SK-N-SH (cell line): Measurements from ENCODE around the gene SGO2. TPM values are rescaled to one million over a fixed set of nuclear protein-coding genes. Genes with fewer than 3 reads are reported as not detected.

Source experiments
- CTCF ChIA-PET: fragments of 300-600, 350-600 bp; formaldehyde crosslinking; extraction: SDS; loops from one replicate; lab custom pipeline; 2021; lab: Yijun Ruan, JAX
- POLR2A ChIA-PET: fragments of 350-600 bp; sonication (Branson Sonifier 250); formaldehyde crosslinking; extraction: SDS; loops from one replicate; lab custom pipeline; 2020; ENCODE audit warnings: antibody characterized with exemption, inconsistent platforms; lab: Yijun Ruan, JAX
- DNase-seq: peaks from one replicate; pipeline ENCODE4 v3.0.0; 2012
- H2AFZ ChIP-seq: fragments of 200-600 bp; sonication (generic); 2 replicates; pipeline ENCODE4 v1.8.1; 2016; ENCODE audit warnings: antibody characterized with exemption, mild to moderate bottlenecking, low read depth
- H3F3A ChIP-seq: fragments of 200-600 bp; sonication (generic); replicated peaks from 2 replicates; pipeline ENCODE3; 2016; ENCODE audit warnings: antibody characterized with exemption, mild to moderate bottlenecking; ENCODE audit not compliant: insufficient read depth
- H3K27ac ChIP-seq, 2 experiments: fragments of 200-500 bp in 1 of 2; fragments of 200-600 bp in 1 of 2; sonication (Bioruptor generic) in 1 of 2; sonication (generic), shearing (Covaris generic) in 1 of 2; 2 replicates each; pipeline versions ENCODE4 v1.5.1 to v1.6.1; 2014 to 2016; ENCODE audit warnings: low read depth in 2 of 2, inconsistent platforms in 1 of 2, low read length in 1 of 2, mild to moderate bottlenecking in 1 of 2, mixed read lengths in 1 of 2
- H3K27me3 ChIP-seq: fragments of 200-600 bp; sonication (generic), shearing (Covaris generic); 2 replicates; pipeline ENCODE4 v1.6.1; 2016; ENCODE audit warnings: mixed run types; ENCODE audit not compliant: insufficient read depth
- H3K36me3 ChIP-seq, 2 experiments: fragments of 200-500 bp in 1 of 2; fragments of 200-600 bp in 1 of 2; sonication (Bioruptor generic) in 1 of 2; sonication (generic) in 1 of 2; replicated peaks in 1 of 2; 2 replicates each; pipeline versions ENCODE3 to v1.5.1; 2014 to 2016; ENCODE audit warnings: low read length in 1 of 2, mild to moderate bottlenecking in 1 of 2; ENCODE audit not compliant: insufficient read depth in 2 of 2, control insufficient read depth in 1 of 2
- H3K4me1 ChIP-seq, 2 experiments: fragments of 200-500 bp in 1 of 2; fragments of 200-600 bp in 1 of 2; sonication (Bioruptor generic) in 1 of 2; sonication (generic), shearing (Covaris generic) in 1 of 2; 2 replicates each; pipeline versions ENCODE4 v1.5.1 to v1.6.1; 2014 to 2016; ENCODE audit warnings: low read depth in 1 of 2, low read length in 1 of 2, mixed run types in 1 of 2; ENCODE audit not compliant: insufficient read depth in 2 of 2, control insufficient read depth in 1 of 2
- H3K4me2 ChIP-seq: fragments of 200-600 bp; sonication (generic), shearing (Covaris generic); 2 replicates; pipeline ENCODE4 v1.6.1; 2017; ENCODE audit warnings: mixed run types
- H3K4me3 ChIP-seq, 2 experiments: fragments of 200-500 bp in 1 of 2; fragments of 200-600 bp in 1 of 2; sonication (Bioruptor generic) in 1 of 2; sonication (generic), shearing (Covaris generic) in 1 of 2; 2 replicates each; pipeline versions ENCODE4 v1.5.1 to v1.8.1; 2014 to 2016; ENCODE audit warnings: low read depth in 2 of 2, inconsistent platforms in 1 of 2, low read length in 1 of 2, mild to moderate bottlenecking in 1 of 2, mixed read lengths in 1 of 2, moderate library complexity in 1 of 2
- H3K79me2 ChIP-seq: fragments of 200-600 bp; sonication (generic); 2 replicates; pipeline ENCODE4 v1.8.1; 2017; ENCODE audit warnings: mild to moderate bottlenecking; ENCODE audit not compliant: insufficient read depth
- H3K9ac ChIP-seq: fragments of 200-600 bp; sonication (generic); 2 replicates; pipeline ENCODE4 v1.6.1; 2017; ENCODE audit warnings: mixed run types
- H3K9me2 ChIP-seq: fragments of 200-600 bp; sonication (generic); 2 replicates; pipeline ENCODE4 v1.6.1; 2017; ENCODE audit warnings: mixed run types
- H3K9me3 ChIP-seq: fragments of 200-600 bp; sonication (generic); 2 replicates; pipeline ENCODE4 v1.6.1; 2017; ENCODE audit warnings: mixed run types, mild to moderate bottlenecking, moderate library complexity
- H4K20me1 ChIP-seq: fragments of 200-600 bp; sonication (generic); 2 replicates; pipeline ENCODE4 v1.6.1; 2017; ENCODE audit warnings: mild to moderate bottlenecking, mixed run types; ENCODE audit not compliant: insufficient read depth
- CHD2 ChIP-seq: fragments of 150-350 bp; IDR thresholded peaks from 2 replicates; pipeline ENCODE4 v1.6.1; 2018; ENCODE audit warnings: low read length; ENCODE audit not compliant: partially characterized antibody
- CTCF ChIP-seq: fragments of 200-600 bp; sonication (generic); IDR thresholded peaks from 2 replicates; pipeline ENCODE4 v1.6.1; 2017; ENCODE audit warnings: antibody characterized with exemption, mild to moderate bottlenecking, moderate library complexity
- ELF1 ChIP-seq: IDR thresholded peaks from 2 replicates; pipeline ENCODE4 v1.4.0; 2012
- EP300 ChIP-seq, 2 experiments: IDR thresholded peaks; 2 replicates each; pipeline versions ENCODE4 v1.4.0 to v1.6.1; 2012; ENCODE audit warnings: borderline replicate concordance in 1 of 2, low read depth in 1 of 2, low read length in 1 of 2
- FOXJ3 ChIP-seq: sonication (generic); formaldehyde crosslinking; IDR thresholded peaks from 2 replicates; pipeline ENCODE4 v1.5.1; 2020; ENCODE audit warnings: mild to moderate bottlenecking, missing genetic modification reagents
- FOXM1 ChIP-seq: IDR thresholded peaks from 2 replicates; pipeline ENCODE4 v1.4.0; 2012; ENCODE audit warnings: low read depth, mild to moderate bottlenecking
- GABPA ChIP-seq: IDR thresholded peaks from 2 replicates; pipeline ENCODE4 v1.4.0; 2012; ENCODE audit warnings: low read depth, mild to moderate bottlenecking
- MAX ChIP-seq: IDR thresholded peaks from 2 replicates; pipeline ENCODE4 v1.4.0; 2012; ENCODE audit warnings: low read depth
- MXI1 ChIP-seq: IDR thresholded peaks from 2 replicates; pipeline ENCODE4 v1.6.1; 2012; ENCODE audit warnings: mild to moderate bottlenecking, low read depth, low read length, improper control_type of control experiment
- POLR2AphosphoS5 ChIP-seq: IDR thresholded peaks from 2 replicates; pipeline ENCODE4 v1.6.1; 2012; ENCODE audit warnings: low read depth, low read length
- RFX5 ChIP-seq: IDR thresholded peaks from 2 replicates; pipeline ENCODE4 v1.6.1; 2012; ENCODE audit warnings: mild to moderate bottlenecking, improper control_type of control experiment, low read length
- SIN3A ChIP-seq: IDR thresholded peaks from 2 replicates; pipeline ENCODE4 v1.6.1; 2012; ENCODE audit warnings: low read depth, mild to moderate bottlenecking, low read length, moderate library complexity, borderline replicate concordance
- SMC3 ChIP-seq: IDR thresholded peaks from 2 replicates; pipeline ENCODE4 v1.6.1; 2012; ENCODE audit warnings: low read depth, low read length, improper control_type of control experiment
- TAF1 ChIP-seq: IDR thresholded peaks from 2 replicates; pipeline ENCODE4 v1.6.1; 2012; ENCODE audit warnings: low read depth, mild to moderate bottlenecking, low read length, moderate library complexity, borderline replicate concordance
- TCF12 ChIP-seq: IDR thresholded peaks from 2 replicates; pipeline ENCODE4 v1.4.0; 2012
- USF2 ChIP-seq: fragments of 150-350 bp; IDR thresholded peaks from 2 replicates; pipeline ENCODE4 v1.6.1; 2017; ENCODE audit warnings: antibody characterized with exemption, low read length, low read depth, borderline replicate concordance
- YY1 ChIP-seq: IDR thresholded peaks from 2 replicates; pipeline ENCODE4 v1.4.0; 2012; ENCODE audit warnings: low read depth, mild to moderate bottlenecking
- WGBS: methylation state at CpG from one replicate; pipeline ENCODE4 v1.1.6; 2017; ENCODE audit warnings: low lambda C conversion rate; 5-methylcytosine and 5-hydroxymethylcytosine counted together
- polyA plus RNA-seq, 3 experiments: library from polyadenylated mRNA; depleted of rRNA; stranded (reverse); fragments of >200 nt; gene quantifications; 2 replicates each; pipeline ENCODE4 v1.2.3, GENCODE V29; 2012

The SGO2 gene
- polyA plus RNA-seq (2012; rRNA removed): 2.8 TPM in 2 replicates
- 4.3 and 5.3 TPM in 2 replicates for polyA plus RNA-seq (2012; cell fraction: cytosol; rRNA removed)
- 1.3 and 1.8 TPM in 2 replicates for polyA plus RNA-seq (2012; cell fraction: nucleus; rRNA removed)

GRCh38 chr2:200525882-200526651 is at the start of gene SGO2:
Gene SGO2, plus strand, starts transcription at chr2:200526207. Its CDS starts 6,769 bp downstream, at chr2:200532976.
- peak within 1 kb of the TSS; percentile 68 for H3K9ac ChIP-seq
- H3K9me3 ChIP-seq: no peaks in the 10 kb centered on the region
- TF ChIP-seq CHD2 (peak; percentile 83), SMC3 (no peak), ELF1 (peak; percentile 95), MXI1 (peak; percentile 94), RFX5 (0 out of 2 replicates have a peak, but pooled peaks have one; percentile 42), SIN3A (peak; percentile 91; the same call in 1 of the 2 replicates), USF2 (no peak), FOXJ3 (CRISPR knock-in tag) (no peak), FOXM1 (peak; percentile 86), GABPA (peak; percentile 93), TCF12 (peak; percentile 33; the same call in 1 of the 2 replicates), TAF1 (peak; percentile 11), EP300 (IDR thresholded peaks at IDR 0.05; ENCODE audit: borderline replicate concordance in 1 of 2, low read depth in 1 of 2, low read length in 1 of 2) (peak in 1 of 2 experiments; percentile 36; a peak in 1 of 4 replicates), CTCF (0 out of 2 replicates have a peak, but pooled peaks have one; percentile 12), MAX (peak; percentile 79), YY1 (no peak), POLR2AphosphoS5 (peak; percentile 90)
- peak within 1 kb of the TSS; percentile 99 for H2AFZ ChIP-seq
- H4K20me1 ChIP-seq: no peaks in the 10 kb centered on the region
- H3K4me2 ChIP-seq: peak within 1 kb of the TSS; percentile 83
- ChIA-PET POLR2A (interaction anchor here (0.8 to 1.1 kb wide), 2 partner anchors 149 to 338 kb away, joined by 3 read pairs; partner anchors contain the start of gene CLK1), CTCF (interaction anchor here (0.6 to 2.8 kb wide), 7 partner anchors 10 to 176 kb away, joined by 3 to 16 read pairs (median 4); partner anchors contain the start of gene KCTD18)
- H3K9me2 ChIP-seq: no peaks in the 10 kb centered on the region
- H3K4me1 ChIP-seq: peaks cover 11 to 13% of the 10 kb centered on the region in 2 experiments; a peak in 3 of 4 replicates
- DNase-seq: peak; percentile 96
- H3K27me3 ChIP-seq: no peaks in the 10 kb centered on the region; the same call in 1 of the 2 replicates
- peak within 1 kb of the TSS; percentile 41 to 72 for H3K27ac ChIP-seq
- under 1% methylated on average over 28 of the region's 56 CpGs for WGBS
- H3K4me3 ChIP-seq: peak within 1 kb of the TSS; percentile 92 to 96
- no peaks in the 10 kb centered on the region for H3F3A ChIP-seq
- peaks cover 49% of the 10 kb centered on the region for H3K79me2 ChIP-seq
- H3K36me3 ChIP-seq: no peaks in the 10 kb centered on the region
